ENCODE results near the gene CGNL1.

DNA sequence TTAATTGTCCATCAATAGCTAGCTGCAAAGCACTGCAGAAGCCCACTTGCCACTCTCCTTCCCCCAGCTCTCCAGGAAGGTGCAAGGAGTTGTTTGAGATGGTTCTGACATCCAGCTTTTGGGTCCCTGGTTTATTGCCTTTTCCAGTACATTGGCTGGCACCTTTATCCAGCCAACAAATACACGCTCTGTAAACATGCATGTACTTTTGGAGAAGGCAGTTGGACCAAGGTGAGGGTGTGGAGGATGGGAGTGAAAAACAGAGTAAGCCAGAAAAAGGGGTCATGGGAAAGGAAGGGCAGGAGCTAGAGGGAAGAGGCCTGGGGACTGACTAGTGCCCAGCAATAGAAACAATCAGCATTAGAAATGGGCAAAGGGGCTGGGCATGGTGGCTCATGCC, 102.7 kb downstream of the CGNL1 start:
- TF ChIP-seq, protein P1, sequence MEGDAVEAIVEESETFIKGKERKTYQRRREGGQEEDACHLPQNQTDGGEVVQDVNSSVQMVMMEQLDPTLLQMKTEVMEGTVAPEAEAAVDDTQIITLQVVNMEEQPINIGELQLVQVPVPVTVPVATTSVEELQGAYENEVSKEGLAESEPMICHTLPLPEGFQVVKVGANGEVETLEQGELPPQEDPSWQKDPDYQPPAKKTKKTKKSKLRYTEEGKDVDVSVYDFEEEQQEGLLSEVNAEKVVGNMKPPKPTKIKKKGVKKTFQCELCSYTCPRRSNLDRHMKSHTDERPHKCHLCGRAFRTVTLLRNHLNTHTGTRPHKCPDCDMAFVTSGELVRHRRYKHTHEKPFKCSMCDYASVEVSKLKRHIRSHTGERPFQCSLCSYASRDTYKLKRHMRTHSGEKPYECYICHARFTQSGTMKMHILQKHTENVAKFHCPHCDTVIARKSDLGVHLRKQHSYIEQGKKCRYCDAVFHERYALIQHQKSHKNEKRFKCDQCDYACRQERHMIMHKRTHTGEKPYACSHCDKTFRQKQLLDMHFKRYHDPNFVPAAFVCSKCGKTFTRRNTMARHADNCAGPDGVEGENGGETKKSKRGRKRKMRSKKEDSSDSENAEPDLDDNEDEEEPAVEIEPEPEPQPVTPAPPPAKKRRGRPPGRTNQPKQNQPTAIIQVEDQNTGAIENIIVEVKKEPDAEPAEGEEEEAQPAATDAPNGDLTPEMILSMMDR (IDR thresholded peaks at IDR 0.05): no peak
- no peak for TF ChIP-seq EZH2 (IDR thresholded peaks at IDR 0.05)
